NCI-H146 (cell line): Measurements from ENCODE around the gene ARHGAP40.
"Not testable (repeated sequence)": the region's sequence is repeated elsewhere in the genome, so short reads cannot be mapped to it uniquely, and the experiment has no call there.

Experiments used
- DNase-seq: peaks from one replicate; lab custom pipeline; 2025; lab: John Stamatoyannopoulos, UW

Gene ARHGAP40

DNA sequence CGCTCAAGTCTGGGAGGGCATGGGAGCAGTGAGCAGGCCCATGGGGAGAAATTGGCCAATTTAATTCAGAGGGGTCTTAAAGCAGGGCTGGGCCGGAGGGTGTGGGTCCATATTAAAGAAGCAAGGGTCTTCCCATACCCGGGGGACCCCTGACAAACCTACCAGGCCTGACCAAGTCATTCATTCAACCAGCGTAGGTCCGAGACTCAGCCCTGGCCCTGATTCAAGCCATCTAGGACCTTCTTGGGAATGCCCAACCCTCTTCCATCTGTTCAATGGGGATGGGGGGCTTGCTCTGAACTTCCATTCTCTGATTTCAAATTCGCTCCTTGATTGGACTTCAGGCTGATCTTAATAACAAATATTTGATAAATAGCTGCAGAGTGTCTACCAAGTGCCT lies 13.3 kb upstream of the ARHGAP40 start:
- no peak for DNase-seq

DNA sequence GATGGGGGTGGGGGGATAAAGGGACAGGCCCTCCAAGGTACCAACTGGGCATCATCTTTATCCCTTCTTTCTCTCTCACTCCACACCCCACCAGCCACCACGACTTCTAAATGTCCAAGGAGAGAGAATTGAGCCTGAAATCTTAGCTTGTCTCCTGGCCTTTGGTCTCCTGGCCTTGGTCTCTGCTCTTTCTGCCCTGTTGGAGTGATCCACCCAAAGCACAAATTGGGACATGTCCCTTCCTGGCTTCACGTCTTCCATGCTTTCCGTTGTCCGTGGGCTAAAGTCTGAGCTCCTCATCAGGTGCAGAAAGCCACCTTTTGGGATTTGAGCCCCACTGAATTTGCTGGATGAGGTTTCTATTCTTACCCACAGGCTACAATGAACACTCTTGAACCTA lies 12.3 kb upstream of the ARHGAP40 start:
- no peak for DNase-seq

DNA sequence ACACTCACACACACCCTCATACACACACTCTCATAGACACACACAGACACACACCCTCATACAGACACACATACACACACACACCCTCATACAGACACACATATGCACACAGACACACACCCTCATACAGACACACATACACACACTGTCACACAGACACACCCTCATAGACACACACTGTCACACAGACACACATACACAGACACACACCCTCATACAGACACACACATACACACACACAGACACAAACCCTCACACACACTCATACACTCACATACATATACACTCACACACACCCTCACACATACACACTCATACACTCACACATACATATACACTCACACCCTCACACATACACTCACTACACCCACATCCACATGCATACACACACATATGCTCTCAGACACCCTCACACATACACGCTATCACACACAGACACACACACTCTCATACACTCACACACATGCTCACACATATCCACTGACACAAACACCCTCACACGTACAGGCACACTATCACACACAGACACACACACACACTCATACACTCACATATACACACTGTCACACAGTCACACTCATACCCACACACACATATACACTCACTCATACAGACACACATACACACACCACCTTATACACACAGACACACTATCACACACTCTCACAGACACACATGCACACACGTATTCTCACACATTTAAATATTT lies 11.5 kb upstream of the ARHGAP40 start:
- no peak for DNase-seq

DNA sequence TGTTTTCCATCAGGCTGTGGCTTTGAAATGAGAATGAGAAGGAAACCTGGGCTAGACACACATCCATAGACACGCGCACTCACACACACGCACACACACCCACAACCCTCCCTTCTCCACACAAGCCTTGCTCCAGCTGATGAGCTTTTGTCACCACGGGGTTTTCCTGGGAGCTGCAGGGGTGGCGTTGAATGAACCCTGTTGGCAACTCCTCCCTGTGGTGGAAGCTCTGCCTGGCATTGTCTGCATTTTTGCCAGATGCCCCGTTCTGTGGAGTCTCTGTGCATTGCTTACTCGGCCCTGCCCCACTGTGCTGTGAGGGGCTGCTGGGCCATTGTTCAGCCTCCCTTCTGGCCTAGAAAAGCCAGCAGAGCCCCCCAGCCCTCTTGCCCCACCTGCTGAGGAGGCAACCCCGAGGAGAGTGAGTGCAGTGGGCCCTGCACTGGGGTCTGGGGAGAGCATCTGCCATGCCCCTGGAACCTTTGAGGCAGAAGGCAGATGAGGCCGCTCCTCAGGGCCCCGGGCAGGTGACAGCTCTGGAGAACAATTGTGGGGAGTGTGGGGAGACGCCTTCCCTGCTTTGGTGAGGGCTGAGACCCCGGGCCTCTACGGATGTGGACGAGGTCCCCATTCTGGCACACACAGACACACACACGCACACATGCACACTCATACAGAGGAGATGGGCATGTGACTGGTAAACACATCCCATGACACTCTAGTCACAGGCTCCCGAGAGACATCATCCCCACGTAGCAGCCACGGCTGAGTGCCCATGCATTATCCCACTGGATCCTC lies 10.7 kb upstream of the ARHGAP40 start:
- peak; percentile 16 for DNase-seq

DNA sequence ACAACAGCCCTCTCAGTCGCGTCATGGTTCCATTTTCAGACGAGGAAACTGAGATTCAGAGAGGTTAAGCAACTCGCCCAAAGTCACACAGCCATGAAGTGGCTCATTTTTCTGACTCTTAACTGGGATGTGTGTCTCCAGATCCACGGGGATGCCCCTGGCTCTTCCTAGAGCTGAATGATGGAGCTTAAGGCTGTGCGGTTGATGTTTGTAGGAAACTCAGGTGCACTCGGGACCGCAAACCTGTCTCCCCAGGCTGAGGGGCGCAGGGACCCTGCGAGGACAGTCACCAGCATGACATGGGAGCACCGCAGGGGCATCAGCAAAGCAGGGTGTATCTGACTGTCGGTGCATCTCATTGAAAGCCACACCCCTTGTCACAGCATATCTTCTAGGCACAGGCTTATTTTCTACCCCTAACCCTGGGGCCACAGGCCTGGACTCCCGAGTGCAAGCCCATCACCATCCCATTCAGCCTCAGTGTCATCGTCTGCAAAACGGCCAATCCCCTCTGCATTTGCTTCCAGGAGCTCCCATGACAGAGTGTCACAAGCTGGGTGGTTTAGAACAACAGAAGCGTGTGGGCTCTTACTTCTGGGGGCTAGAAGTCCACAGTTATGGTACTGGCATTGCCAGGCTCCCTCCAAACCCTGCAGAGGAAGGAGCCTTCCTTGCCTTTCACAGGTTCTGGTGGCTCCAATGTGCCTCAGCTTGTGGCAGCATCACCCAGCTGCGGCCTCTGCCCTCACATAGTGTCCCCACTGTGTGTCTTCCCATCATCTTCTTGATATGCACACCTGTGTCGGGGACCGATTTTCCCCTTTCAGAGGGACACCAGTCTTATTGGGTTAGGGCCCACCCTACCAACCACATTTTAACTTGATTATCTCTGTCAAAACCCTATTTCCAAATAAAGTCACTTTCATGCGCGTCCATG lies 9.9 kb upstream of the ARHGAP40 start:
- no peak for DNase-seq

DNA sequence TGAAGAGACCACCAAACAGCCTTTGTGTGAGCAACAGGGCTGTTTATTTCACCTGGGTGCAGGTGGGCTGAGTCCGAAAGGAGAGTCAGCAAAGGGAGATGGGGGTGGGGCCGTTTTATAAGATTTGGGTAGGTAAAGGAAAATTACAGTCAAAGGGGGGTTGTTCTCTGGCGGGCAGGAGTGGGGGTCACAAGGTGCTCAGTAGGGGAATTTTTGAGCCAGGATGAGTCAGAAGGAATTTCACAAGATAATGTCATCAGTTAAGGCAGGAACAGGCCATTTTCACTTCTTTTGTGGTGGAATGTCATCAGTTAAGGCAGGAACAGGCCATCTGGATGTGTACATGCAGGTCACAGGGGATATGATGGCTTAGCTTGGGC lies 9.2 kb upstream of the ARHGAP40 start:
- DNase-seq = not testable (repeated sequence)

DNA sequence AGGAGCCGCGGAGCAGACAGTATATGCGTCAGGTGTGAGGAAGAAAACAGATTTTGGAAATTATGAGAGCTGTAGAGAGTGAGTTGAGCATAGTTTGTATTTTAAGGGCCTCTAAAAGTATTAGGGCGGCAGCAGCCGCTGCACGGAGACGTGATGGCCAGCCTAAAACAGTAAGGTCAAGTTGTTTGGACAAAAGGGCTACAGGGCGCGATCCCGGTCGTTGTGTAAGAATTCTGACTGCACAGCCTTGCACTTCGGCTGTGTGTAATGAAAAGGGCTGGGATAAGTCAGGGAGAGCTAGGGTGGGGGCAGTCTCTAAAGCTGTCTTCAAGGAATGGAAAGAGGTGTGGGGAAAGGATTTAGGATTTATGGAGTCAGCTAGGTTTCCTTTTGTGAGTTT lies 7.3 kb upstream of the ARHGAP40 start:
- not testable (repeated sequence) for DNase-seq

DNA sequence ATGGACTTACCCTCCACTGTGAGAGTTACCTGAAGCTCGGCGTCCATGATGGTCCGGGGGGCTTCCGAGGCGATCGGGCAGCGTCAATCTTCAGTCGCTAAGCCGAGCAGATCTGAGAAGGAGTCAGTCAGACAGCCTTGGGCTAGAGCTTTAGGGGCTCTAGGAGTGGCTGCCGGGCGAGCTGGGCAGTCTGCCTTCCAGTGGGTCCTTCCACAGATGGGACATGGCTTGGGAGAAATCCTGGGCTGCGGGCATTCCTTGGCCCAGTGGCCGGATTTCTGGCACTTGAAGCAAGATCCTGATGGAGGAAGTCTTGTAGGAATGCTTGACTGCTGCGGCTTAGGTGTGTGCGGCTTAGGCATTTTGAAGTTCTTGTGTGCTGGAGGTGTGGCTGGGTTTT lies 5.7 kb upstream of the ARHGAP40 start:
- not testable (repeated sequence) for DNase-seq

DNA sequence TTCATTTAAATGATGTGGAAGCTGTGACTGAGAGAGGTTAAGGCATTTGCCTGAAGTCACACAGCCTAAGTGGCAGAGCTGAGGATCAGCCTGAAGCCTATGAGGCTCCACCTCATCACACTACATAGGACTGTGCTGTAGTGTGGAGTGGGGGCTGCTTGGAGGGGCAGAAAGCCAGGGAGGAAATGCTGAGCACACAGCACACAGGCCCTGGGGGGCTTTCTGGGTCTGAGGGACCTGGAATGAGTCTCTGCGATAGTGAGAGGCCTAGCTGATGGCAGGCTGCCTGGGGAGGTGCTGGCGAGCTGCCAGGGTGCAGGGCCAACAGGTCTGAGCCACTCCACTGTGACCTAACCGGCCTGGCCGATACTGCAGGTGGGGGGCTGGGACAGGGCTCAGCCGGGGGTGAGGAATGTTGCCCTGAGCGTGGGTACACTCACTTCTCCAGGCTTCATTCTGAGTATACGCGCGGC lies 2.2 kb upstream of the ARHGAP40 start:
- peak; percentile 53 for DNase-seq

DNA sequence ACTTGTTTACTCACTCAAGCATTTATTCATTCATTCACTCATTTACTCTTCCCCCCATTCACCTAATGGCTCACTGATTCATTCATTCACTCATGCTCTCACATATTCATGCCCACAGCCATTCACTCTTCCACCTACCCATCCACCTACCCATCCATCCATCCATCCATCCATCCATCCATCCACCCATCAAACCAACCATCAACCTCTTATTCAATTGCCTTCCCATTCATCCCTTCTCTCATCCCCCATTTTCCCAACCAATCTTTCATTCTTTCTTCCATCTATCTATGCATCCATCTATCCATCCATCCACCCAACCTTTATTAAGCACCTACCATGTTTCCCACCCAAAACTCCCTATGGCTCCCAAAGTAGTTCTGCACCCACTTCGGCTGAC lies 1.6 kb upstream of the ARHGAP40 start:
- no peak for DNase-seq

DNA sequence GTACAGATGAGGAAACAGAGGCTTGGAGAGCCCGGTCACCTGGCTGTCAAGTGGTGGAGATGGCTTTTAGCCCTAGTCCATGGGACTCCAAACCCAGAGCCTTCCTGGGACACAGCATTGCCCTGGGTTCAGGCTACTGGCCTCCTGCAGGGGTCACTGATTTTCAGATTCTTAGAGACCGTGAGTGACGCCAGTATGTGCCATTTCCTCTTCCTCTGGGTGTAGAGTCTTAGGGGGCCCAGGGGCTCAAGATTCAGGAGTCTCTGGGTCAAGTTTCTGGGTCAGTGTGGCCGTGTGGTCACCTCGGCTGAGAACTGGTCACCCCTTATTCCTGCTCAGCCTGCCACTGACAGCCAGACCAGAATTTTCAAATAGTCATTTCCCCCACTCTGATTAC lies 574 bp downstream of the ARHGAP40 start:
- no peak for DNase-seq

DNA sequence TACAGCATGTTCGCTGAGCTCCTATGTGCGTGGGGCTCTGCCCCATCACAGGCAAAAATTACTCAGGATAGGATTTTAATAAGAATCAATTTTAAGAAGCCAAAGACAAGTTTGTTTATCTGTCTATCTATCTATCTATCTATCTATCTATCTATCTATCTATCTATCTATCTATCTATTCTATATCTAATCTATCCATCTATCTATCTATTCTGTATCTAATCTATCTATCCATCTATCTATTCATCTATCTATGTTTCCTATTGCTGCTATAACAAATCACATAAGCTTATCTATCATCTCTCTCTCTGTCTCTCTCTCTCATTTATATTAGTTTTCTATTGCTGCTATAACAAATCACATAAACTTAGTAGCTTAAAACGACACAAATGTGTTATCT lies 1.7 kb downstream of the ARHGAP40 start:
- no peak for DNase-seq

DNA sequence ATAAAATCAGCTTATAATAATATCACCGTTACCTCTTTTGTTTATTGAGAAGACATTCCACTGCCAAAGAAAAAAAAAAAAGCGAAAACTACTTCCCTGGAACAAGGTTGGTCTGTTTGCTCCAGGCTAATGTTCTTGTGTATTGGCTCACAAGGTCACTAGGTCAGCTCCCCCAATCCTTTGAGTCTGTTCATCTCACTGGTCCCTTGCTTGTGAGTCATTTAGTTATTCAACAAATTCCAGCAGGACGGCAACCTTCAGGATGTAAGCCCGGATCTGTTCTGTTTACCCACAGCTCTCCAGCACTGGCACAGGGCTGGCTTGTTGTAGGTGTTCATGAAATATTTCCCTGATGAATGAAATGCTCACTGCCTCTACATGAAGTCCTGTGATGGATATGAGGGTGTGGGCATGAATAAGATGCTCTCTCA lies 3.3 kb downstream of the ARHGAP40 start:
- DNase-seq = no peak

DNA sequence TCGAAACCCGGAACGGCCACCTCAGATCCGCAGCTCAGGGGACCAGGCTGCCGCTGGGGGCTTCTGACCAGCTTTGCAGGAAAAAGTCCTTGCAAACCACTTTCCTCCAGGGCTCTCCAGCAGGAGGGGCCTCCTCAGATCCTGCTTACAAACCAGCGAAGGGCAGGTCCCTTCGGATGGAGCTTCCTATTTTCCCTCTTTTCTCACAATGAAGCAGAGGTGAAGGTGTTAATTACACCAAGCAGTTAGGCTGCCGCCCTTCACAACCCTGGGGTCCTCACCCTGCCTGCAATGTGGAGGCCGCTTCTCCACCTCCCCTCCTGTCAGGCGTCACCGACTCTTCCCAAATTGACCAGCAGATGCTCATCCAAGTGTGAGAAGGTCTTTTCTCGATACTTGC lies 5.7 kb downstream of the ARHGAP40 start:
- DNase-seq = no peak

DNA sequence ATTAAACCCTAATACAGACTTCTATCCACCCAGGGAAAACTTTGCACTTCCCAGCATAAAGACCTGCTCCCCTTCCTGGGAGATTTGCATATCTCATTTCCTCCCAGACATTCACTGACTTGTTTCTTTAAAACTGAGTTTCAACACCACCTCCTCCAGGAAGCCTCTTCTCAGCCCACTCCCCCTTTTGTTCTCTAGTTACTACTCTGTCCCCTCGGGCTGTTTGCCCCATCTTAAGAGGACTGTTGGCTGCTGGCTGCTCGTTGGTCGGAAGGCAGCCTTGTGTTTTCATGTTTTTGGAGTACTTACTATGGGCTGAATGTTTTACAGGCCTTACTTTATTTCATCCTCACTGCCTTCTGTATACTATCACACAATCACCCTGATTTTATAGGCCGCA lies 6.6 kb downstream of the ARHGAP40 start:
- no peak for DNase-seq

DNA sequence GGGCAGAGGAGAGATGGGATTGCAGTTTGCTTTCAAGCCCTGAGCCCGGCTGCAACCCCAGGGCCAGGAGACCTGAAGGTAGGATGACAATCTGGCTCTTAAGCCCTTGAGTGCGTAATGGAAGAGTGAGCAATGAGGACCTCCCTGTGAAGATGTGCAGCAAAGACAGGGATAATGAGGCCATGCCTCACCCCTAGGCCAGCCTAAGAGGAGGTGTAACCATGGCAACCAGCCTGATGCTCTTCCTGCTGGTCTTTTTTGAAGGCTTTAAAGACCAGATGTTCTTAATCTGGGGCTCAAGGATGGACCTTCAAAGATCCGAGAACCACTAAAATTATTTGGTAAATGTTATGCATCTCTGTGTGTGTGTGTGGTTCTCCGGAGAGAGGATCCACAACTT lies 8.2 kb downstream of the ARHGAP40 start:
- DNase-seq = no peak

DNA sequence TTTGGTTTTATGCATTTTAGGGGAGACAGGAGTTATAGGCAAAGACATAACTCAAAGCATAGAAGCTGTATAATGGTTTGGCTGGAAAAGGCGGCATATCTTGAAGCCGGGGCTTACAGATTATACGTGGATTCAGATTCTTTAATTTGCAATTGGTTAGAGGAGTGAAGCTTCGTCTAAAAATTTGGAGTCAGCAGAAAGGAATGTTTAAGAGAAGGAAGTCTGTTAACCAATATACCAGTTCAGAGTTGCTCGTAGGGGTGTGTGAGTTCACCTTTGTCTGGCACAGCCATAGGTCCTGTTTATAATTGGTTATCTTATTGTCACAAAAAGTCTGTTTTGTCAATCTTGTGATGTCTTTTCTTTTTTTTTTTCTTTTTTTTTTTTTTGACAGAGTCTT lies 8.9 kb downstream of the ARHGAP40 start:
- DNase-seq = no peak

DNA sequence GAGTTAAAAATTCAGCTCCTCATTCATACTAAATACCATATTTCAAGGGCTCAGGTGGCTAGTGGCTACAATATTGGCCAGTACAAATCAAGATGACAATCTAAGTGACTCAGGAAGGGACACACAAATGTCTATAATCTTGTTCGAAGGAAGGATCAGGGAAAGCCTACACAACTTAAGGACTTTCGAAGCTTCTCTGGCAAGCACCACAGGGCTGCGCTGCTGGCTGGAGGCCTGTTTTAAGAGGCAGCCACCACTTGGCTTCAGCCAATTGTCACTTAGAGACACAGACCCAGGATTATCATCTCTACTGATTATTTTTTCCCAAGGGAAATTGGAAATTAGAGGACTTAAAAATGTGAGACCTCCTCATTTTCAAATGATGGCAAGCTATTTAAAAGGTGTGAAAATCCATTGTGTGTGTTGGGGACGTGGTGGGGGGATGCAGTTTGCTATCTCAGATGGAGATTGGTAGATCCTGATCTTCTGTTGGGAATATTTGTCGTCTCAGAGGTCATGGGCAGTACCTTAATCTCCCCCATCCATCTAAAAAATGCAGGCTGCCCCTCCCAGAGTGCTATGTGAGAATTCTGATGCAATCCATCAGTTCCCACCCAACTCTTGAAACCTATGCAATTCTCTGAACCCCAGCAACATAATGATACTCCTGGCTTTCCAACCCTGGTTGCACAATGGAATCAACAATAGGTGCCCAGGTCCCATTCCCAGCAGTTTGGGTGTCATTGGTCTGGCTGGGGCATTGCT lies 11.3 kb downstream of the ARHGAP40 start:
- DNase-seq = no peak

DNA sequence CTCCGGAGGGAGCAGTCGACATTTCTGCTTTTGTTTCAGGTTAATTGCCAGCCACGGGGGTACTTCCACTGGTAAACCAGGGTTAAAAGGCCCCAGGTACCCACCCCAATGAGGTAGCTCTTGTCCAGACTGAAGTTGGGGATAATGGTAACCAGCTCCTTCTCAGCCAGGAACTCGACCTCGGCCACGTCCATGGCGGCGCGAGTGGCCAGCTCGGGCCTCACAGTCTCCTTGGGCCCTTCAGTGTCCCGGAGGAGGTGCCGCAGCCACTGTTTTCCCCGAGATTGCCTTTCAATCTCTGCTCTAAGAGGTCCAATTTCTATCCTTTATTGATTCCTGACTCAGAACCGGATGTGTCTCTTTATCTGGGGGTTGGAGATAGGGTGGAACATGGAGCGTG lies 13.7 kb downstream of the ARHGAP40 start:
- DNase-seq = no peak

DNA sequence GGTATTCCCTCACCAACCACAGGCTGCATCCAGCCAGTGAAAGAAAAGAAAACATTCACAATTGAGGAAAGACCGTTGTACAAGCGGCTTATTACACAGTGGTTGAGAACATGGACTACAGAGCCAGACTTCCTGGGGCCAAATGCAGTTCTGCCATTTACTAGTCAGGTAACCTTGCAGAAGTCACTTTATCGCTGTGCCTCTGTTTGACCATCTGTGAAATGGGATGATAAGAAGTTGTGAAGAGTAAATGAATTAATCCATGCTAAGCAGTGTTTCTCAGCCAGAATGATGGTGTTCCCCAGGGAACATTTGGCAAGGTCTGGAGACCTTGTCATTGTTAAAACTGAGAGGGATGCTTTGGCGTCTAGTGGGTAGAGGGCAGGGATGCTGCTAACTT lies 14.8 kb downstream of the ARHGAP40 start:
- DNase-seq = no peak

DNA sequence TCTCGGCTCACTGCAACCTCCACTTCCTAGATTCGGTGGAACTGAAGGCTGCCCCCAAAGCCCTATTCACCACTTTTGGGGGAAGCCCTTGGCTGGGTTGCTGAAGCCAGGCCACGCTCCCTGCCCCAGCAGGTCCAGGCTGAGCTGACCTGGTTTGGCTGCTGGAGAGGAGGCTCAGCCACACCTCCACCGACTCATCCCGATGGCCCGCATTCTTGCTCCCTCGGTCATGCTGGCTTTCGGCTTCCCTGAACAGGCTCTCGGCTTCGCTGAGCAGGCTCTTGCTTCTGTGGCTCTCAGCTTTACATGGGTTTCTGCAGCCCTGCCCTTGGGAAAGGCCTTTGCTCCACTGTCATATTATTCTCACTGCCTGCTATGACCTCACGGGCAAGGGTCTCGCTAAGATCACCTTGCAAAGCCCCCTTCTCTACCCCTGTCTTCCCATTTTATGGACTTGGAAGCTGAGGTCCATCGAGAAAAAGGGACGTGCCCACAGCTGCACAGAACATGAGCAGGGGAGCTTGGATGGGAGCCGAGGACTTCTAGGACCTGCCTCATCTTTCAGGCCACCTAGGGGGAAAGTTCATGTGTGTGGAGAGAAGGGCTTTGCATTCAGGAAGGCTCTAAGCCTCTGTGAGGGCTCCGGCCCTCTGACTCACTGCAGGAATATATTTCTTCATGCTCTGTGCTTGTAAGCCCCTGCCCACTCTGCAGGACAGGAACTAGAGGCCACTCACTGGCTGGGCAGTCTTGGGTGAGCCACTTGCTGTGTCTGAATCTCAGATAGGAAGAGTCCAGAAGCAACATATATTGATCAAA lies 15.6 kb downstream of the ARHGAP40 start:
- no peak for DNase-seq
